ENCODE measurements around the gene PSME1.
"Not testable (repeated sequence)": the region's sequence is repeated elsewhere in the genome, so short reads cannot be mapped to it uniquely, and the experiment has no call there.

The PSME1 gene

DNA sequence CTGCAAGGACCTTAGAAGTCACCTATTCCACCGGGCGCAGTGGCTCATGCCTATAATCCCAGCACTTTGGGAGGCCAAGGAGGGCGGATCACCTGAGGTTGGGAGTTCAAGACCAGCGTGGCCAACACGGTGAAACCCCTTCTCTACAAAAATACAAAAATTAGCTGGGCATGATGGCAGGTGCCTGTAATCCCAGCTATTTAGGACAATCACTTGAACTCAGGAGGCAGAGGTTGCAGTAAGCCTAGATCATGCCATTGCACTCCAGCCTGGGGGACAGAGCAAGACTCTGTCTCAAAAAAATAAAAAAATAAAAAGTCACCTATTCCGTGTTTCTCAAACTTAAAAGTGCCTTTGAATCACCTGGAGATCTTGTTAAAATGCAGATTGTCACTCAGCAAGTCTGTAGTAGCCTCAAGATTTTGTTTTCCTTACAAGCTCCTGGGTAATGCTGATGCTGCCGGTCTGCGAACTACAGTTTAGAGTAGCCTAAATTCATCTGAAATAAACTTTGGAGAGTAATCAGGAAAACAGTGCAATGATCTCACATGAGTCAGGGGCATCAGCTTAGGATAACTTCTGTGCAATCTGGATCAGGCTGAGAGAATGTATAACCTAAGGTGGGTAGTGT lies 30.3 kb upstream of the PSME1 start:
- not testable (repeated sequence) for DNase-seq

DNA sequence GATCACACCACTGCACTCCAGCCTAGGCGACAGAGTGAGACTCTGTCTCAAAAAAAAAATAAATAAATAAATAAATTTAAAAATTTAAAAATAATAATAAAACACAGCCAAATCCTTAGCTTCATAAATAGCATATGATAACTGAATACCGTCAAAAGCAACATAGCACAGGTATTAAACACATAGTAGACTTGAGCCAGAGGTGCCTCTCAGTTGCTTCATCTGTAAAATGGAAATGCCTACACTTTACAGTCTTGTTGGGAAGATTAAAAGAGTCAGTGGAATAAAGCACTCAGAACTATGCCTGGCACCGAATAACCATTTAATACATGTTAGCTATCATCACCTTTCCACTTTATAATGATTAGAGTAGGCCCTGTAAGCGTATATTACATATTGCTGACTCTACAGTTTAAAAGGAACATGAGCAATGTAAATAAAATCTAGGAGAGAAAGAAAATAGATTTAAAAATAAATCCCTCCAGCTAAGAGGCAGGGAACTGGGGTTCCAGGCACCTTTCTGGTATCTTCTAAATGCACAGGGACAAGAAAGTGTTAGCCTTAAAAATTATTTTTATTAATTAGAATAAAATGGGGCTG lies 29.2 kb upstream of the PSME1 start:
- DNase-seq: no peak

GRCh38 chr14:24108336-24108874 lies 27.6 kb upstream of the PSME1 start:
- DNase-seq: no peak

DNA sequence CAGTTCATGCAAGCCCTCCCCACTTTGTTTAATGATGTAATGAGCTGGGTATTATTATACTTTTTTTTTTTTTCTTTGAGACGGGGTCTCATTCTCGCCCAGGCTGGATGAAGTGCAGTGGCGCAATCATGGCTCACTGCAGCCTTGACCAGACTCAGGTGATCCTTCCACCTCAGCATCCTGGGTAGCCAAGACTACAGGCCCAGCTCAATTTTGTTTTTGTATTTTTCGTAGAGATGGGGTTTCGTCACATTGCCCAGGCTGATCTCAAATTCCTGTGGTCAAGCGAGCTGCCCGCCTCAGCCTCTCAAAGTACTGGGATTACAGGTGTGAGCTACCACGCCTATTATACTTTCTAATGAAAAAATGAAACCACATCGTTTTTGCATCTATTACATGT lies 25.9 kb upstream of the PSME1 start:
- DNase-seq: no peak

DNA sequence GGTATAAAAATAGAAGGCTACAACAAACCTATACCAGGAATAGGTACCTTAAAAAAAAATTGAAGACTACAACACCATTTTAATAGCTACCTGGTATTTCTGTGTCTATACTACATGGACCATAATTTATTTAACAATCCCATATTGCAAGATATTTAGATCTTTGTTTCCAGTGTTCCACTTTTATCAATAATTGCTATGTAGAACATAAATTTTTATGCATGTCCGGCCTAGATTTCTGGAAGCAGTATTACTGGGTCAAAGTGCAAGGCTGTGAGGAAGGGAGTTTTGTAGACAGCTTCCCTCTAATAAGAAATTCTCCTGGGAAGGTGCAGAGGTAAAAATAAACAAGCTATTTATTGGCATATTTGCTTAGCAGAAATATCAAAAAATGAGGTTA lies 25.5 kb upstream of the PSME1 start:
- DNase-seq: no peak

GRCh38 chr14:24113379-24113800 lies 22.6 kb upstream of the PSME1 start:
- DNase-seq: no peak

DNA sequence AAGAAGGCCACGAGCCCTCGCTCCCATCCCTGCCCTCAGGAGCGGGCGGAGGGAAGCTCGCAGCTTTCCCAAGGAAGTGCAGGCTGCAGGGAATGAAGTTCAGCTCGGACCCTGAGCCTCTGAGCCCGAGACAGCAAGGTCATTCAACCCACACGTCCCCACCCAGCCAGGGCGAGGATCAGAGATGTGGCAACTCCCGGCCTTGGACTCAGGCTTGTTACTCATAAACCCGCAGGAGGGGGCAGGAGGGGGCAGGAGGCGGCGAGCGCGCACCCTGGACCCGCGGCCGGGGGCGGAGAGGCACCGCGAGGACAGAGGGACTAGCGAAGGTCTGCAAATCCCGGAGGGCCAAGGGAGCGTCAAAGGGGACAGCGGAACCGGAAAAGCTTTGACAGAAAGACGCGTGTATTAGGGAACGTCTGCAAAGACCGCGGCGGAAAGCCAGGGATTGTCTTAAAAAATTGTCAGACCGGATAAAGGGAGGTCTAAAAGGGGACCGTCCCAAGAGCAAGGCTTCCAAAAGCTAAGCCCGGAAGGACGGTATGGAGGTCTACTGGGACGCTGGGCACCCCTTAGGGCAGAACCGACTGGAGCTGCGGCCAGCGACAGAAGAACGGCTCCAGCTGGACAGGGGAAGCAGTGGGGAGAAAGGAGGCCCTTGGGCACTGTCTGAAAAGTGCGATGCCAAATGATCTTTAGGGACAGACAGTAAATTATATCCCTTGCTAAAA lies 22.0 kb upstream of the PSME1 start:
- peak; percentile 69 to 97 (median 92) for DNase-seq

- peak; percentile 98 to 100 (median 100) for DNase-seq
These were observed 21.2 kb upstream of the PSME1 start, which contains the start of the genes DCAF11 and NRL for GRCh38 chr14:24114532-24115421. TSS of gene DCAF11 (plus strand) at chr14:24114777. CDS start at chr14:24115595, 818 bp downstream. TSS of gene NRL (minus strand) at chr14:24114949. CDS start at chr14:24082848, 32,101 bp downstream.

- no peak for DNase-seq
These were observed 20.4 kb upstream of the PSME1 start for GRCh38 chr14:24115422-24116127.

- no peak for DNase-seq
These were observed 19.7 kb upstream of the PSME1 start for GRCh38 chr14:24116128-24116814.

DNA sequence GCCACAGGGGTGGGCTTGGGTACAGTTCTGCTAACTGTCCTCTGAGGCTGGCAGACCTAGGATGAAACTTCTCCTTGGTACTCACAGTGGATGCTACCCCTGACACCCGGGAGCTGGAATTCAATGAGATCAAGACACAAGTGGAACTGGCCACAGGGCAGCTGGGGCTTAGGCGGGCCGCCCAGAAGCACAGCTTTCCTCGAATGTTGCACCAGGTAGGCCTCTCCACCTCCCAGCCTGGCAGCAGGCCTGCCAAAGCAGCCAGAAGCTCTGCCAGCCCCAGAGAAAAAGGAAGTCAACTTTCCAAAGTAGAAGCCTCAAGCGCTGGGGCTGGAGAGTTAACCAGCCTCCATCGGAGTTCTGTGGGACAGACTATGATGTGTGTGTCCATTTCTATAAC lies 18.8 kb upstream of the PSME1 start:
- DNase-seq: no peak

DNA sequence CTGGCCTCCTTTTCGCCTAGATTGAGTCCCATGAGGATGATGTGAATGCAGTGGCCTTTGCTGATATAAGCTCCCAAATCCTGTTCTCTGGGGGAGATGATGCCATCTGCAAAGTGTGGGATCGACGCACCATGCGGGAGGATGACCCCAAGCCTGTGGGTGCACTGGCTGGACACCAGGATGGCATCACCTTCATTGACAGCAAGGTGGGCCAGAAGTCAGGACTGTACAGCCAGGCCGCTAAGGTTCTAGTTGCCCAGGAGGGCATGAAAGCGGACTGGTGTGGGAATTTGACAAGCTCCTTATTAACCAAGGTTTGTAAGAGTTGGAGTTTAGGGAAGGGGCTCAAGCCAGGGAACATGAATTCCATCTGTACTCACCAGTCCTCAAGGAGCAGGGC lies 16.3 kb upstream of the PSME1 start:
- DNase-seq: no peak

DNA sequence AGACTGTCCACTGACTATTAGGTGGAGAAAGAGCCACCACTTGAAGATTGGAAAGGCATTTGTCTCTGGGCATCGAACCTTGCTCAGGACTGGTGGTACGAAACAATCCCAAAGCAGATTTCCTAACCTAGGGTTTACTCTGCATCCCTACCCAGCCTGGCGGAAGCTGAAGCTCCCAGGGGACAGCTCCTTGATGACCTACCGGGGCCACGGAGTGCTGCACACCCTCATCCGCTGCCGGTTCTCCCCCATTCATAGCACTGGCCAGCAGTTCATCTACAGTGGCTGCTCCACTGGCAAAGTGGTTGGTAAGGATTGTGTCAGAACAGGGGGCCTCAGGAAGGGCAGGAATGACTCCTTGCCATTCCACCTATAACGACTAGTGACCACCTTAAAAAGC lies 14.8 kb upstream of the PSME1 start:
- no peak for DNase-seq

- DNase-seq: no peak
These were observed 13.6 kb upstream of the PSME1 start for GRCh38 chr14:24122416-24122815.

DNA sequence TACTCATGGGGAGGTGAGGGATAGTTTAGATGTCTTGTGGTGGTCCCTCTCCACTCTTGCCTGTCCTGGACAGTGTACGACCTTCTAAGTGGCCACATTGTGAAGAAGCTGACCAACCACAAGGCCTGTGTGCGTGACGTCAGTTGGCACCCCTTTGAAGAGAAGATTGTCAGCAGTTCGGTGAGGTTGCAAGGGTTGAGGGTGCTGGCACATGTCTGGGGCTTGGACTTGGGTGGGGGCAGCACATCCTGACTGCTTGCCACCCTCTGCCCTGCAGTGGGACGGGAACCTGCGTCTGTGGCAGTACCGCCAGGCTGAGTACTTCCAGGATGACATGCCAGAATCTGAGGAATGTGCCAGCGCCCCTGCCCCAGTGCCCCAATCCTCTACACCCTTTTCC lies 13.1 kb upstream of the PSME1 start:
- no peak for DNase-seq

- DNase-seq: no peak
These were observed 12.3 kb upstream of the PSME1 start for GRCh38 chr14:24123424-24124417.

DNA sequence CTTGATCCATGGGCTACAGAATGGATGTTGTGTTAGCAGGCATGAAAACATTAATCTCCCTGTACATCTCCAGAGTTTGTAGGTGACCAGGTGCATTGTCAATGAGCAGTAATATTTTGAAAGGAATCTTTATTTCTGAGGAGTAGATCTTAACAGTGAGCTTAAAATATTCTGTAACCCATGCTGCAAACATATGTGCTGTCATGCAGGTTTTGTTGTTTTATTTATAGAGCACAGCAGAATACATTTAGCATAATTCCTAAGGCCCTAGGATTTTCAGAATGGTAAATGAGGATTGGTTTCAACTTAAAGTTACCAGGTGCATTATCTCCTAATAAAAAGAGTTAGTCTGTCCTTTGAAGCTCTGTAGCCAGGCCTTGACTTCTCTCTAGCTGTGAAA lies 9.1 kb upstream of the PSME1 start:
- no peak for DNase-seq

DNA sequence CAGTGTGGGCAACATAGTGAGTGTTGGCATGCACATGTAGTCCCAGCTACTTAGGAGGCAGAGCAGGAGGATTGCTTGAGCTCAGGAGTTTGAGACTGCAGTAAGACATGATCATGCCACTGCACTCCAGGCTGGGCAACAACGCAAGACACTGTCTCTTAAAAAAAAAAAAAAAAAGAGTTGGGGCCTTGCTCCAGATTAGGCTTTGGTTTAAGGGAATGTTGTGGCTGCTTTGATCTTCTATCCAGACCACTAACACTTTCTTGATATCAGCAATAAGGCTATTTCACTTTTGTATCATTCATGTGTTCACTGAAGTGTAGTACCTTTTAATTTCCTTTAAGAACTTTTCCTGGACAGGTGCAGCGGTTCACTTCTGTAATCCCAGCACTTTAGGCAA lies 8.3 kb upstream of the PSME1 start:
- DNase-seq: no peak

GRCh38 chr14:24129410-24129998 lies 6.5 kb upstream of the PSME1 start:
- DNase-seq: no peak

GRCh38 chr14:24130380-24130716 lies 5.6 kb upstream of the PSME1 start, which contains the start of gene FITM1:
TSS of gene FITM1 (plus strand) at chr14:24130659. CDS start at chr14:24131564, 905 bp downstream.
- DNase-seq: no peak

Data from stimulated activated naive CD4-positive, alpha-beta T cell (primary cell).